Measurements from ENCODE around the gene OXGR1. TPM values are rescaled to one million over a fixed set of nuclear protein-coding genes. Genes with fewer than 3 reads are reported as not detected.

The OXGR1 gene
- total RNA-seq, 2 donors from 2014 or later: 0.27 TPM; not detected in 1

GRCh38 chr13:96940961-96941360 is 53.3 kb downstream of the OXGR1 start:
- TF ChIP-seq POLR2A (IDR thresholded peaks at IDR 0.05) (no peak), POLR2AphosphoS5 (IDR thresholded peaks at IDR 0.05) (no peak), CTCF (IDR thresholded peaks at IDR 0.05) (no peak)
- no peaks in the 10 kb centered on the region for H3K4me1 ChIP-seq (replicated peaks)
- no peak for DNase-seq (ENCODE audit: low spot score)
- H3K4me3 ChIP-seq: no peak overlapping the region
- H3K27ac ChIP-seq: no peak overlapping the region
- H3K36me3 ChIP-seq: no peaks in the 10 kb centered on the region
- no peaks in the 10 kb centered on the region for H3K9me3 ChIP-seq
- intact Hi-C loops (cut with DNase I): no loop called here
- 89% methylated on average over 1 of the region's 1 CpG for WGBS
- peaks cover 3% of the 10 kb centered on the region for H3K27me3 ChIP-seq (replicated peaks; ENCODE audit: insufficient read depth)

GRCh38 chr13:96935901-96936300 is 58.4 kb downstream of the OXGR1 start:
- Histone ChIP-seq H3K4me3 (no peak overlapping the region), H3K27ac (no peak overlapping the region), H3K4me1 (replicated peaks) (no peaks in the 10 kb centered on the region), H3K9me3 (no peaks in the 10 kb centered on the region), H3K27me3 (replicated peaks; ENCODE audit: insufficient read depth) (no peaks in the 10 kb centered on the region), H3K36me3 (no peaks in the 10 kb centered on the region)
- intact Hi-C loops (cut with DNase I): no loop called here
- TF ChIP-seq POLR2AphosphoS5 (IDR thresholded peaks at IDR 0.05) (no peak), CTCF (IDR thresholded peaks at IDR 0.05) (no peak), POLR2A (IDR thresholded peaks at IDR 0.05) (no peak)
- WGBS: 59% methylated on average over 3 of the region's 3 CpGs
- DNase-seq (ENCODE audit: low spot score): no peak

Small RNAs within 50 kb of the gene (small RNA-seq; reads per million reads assigned to genes)
- gene RN7SKP7: 0 reads per million in 2 donors

Other genes with a start within 250 kb of the OXGR1 start
- gene MBNL2, start 227.9 kb upstream of the OXGR1 start, total RNA-seq: 10 to 100 TPM; 59.1 to 85.7 TPM